Measurements from ENCODE around the gene WBP2NL.

DNA sequence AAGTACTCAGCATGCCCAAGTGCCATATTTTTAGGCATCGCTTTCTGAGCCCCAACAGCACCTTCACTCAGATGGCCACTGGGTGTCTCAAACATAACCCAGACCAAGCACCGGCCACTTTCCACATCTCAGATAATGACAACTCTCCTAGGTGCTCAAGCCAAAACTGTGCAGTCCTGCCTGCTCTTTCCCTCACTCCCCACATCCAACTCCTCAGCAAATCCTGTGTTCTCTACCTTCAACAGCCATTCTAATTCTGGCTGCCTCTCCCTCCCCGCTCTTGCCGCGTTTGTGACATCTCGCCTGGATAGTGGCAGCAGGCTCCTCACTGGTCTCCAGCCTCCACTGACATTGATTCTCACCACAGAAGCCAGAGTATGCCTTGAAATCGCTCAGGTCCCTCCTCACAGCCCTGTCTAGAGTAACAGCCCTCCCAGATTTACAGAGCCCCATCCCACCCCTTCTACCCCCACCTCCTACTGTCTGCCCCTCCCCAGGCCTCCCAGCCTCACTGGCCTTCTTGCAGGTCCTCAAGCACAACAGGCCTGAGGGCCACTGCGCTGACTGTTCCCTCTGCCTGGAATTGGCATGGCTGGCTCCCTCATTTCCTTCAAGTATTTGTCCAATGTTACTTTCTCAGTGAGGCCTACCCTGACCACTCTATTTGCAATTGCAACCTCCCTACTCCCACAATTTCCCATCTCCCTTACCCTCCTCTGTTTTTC, 74.2 kb downstream of the WBP2NL start:
- TF ChIP-seq, protein P1, sequence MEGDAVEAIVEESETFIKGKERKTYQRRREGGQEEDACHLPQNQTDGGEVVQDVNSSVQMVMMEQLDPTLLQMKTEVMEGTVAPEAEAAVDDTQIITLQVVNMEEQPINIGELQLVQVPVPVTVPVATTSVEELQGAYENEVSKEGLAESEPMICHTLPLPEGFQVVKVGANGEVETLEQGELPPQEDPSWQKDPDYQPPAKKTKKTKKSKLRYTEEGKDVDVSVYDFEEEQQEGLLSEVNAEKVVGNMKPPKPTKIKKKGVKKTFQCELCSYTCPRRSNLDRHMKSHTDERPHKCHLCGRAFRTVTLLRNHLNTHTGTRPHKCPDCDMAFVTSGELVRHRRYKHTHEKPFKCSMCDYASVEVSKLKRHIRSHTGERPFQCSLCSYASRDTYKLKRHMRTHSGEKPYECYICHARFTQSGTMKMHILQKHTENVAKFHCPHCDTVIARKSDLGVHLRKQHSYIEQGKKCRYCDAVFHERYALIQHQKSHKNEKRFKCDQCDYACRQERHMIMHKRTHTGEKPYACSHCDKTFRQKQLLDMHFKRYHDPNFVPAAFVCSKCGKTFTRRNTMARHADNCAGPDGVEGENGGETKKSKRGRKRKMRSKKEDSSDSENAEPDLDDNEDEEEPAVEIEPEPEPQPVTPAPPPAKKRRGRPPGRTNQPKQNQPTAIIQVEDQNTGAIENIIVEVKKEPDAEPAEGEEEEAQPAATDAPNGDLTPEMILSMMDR (IDR thresholded peaks at IDR 0.05; ENCODE audit: low read depth, low read length): no peak
- TF ChIP-seq EZH2phosphoT487 (IDR thresholded peaks at IDR 0.05; ENCODE audit: low read depth): no peak

Data from OCI-LY3 (cell line).